ENCODE results near the gene PARD3B.

DNA sequence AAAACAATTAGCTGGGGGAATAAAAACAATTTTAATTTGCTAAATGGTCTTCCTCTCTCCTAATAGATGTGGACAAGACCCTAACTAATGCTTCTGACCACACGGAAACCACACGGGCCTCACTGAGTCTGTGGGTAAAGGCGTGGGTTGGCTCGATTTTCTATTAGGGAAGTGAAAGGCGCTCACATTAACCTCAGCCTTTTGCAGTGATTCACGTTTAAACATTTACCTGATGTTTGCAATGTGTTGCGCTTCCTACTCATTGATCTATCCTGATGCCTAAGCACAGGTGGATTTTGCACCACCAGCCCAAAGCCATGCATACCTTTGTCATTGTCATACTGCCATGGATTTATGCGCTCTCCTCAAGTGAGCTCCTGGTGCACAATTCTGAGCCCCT, 1101.4 kb downstream of the PARD3B start:
- TF ChIP-seq, protein P1, sequence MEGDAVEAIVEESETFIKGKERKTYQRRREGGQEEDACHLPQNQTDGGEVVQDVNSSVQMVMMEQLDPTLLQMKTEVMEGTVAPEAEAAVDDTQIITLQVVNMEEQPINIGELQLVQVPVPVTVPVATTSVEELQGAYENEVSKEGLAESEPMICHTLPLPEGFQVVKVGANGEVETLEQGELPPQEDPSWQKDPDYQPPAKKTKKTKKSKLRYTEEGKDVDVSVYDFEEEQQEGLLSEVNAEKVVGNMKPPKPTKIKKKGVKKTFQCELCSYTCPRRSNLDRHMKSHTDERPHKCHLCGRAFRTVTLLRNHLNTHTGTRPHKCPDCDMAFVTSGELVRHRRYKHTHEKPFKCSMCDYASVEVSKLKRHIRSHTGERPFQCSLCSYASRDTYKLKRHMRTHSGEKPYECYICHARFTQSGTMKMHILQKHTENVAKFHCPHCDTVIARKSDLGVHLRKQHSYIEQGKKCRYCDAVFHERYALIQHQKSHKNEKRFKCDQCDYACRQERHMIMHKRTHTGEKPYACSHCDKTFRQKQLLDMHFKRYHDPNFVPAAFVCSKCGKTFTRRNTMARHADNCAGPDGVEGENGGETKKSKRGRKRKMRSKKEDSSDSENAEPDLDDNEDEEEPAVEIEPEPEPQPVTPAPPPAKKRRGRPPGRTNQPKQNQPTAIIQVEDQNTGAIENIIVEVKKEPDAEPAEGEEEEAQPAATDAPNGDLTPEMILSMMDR (IDR thresholded peaks at IDR 0.05; ENCODE audit: low read depth, low read length, poor library complexity, severe bottlenecking): no peak
- no peak for TF ChIP-seq EZH2phosphoT487 (IDR thresholded peaks at IDR 0.05; ENCODE audit: borderline replicate concordance, low read length)
